ENCODE data around the gene RBPJL.

DNA sequence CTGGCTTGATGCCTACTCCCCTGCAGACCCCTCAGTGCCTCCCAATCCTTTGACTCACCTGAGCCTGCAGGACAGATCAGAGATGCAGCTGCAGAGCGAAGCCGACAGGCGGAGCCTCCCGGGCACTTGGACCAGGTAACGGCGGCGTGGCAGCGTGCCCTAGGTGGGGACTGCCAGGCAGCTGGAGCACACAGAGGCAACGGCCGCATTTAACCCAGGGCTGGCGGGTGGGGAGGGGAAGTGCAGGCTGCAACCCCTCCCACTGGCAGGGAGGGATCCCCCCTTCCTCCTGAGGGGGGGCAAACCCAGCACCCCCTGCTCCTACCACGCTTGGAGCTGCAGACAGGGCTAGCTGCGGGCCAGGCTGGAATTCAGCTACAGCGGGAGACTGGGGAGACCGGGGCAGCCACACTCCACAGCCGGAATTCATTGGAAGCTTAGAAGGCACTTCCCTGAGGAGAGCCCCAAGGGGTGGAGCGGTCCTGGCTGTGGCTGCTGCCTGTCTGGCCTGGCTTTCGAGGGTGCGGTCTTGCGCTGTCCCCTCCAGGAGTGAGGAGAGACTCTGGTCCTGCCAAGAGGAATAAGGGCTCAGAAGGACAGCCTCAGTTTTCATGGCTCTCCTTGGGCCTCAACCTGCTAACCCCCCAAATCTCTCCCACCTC is 1.6 kb downstream of the RBPJL start, which contains the start of gene MATN4:
- TF ChIP-seq USF1 (CRISPR knock-in tag; IDR thresholded peaks at IDR 0.05) (no peak), SP1 (CRISPR knock-in tag; conservative IDR thresholded peaks at IDR 0.05) (no peak), TEAD4 (CRISPR knock-in tag; IDR thresholded peaks at IDR 0.05) (no peak), ZBTB21 (CRISPR knock-in tag; IDR thresholded peaks at IDR 0.05; ENCODE audit: borderline replicate concordance) (no peak), ZNF281 (CRISPR knock-in tag; IDR thresholded peaks at IDR 0.05) (no peak), JUN (CRISPR knock-in tag; IDR thresholded peaks at IDR 0.05) (no peak), ZNF263 (CRISPR knock-in tag; IDR thresholded peaks at IDR 0.05; ENCODE audit: low read depth) (no peak), ATF3 (CRISPR knock-in tag; conservative IDR thresholded peaks at IDR 0.05) (no peak), TEAD1 (CRISPR knock-in tag; IDR thresholded peaks at IDR 0.05) (no peak), ZNF416 (CRISPR knock-in tag; IDR thresholded peaks at IDR 0.05) (no peak)
- TF ChIP-seq, protein P1, sequence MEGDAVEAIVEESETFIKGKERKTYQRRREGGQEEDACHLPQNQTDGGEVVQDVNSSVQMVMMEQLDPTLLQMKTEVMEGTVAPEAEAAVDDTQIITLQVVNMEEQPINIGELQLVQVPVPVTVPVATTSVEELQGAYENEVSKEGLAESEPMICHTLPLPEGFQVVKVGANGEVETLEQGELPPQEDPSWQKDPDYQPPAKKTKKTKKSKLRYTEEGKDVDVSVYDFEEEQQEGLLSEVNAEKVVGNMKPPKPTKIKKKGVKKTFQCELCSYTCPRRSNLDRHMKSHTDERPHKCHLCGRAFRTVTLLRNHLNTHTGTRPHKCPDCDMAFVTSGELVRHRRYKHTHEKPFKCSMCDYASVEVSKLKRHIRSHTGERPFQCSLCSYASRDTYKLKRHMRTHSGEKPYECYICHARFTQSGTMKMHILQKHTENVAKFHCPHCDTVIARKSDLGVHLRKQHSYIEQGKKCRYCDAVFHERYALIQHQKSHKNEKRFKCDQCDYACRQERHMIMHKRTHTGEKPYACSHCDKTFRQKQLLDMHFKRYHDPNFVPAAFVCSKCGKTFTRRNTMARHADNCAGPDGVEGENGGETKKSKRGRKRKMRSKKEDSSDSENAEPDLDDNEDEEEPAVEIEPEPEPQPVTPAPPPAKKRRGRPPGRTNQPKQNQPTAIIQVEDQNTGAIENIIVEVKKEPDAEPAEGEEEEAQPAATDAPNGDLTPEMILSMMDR (IDR thresholded peaks at IDR 0.05): no peak
- TF ChIP-seq, protein P2, sequence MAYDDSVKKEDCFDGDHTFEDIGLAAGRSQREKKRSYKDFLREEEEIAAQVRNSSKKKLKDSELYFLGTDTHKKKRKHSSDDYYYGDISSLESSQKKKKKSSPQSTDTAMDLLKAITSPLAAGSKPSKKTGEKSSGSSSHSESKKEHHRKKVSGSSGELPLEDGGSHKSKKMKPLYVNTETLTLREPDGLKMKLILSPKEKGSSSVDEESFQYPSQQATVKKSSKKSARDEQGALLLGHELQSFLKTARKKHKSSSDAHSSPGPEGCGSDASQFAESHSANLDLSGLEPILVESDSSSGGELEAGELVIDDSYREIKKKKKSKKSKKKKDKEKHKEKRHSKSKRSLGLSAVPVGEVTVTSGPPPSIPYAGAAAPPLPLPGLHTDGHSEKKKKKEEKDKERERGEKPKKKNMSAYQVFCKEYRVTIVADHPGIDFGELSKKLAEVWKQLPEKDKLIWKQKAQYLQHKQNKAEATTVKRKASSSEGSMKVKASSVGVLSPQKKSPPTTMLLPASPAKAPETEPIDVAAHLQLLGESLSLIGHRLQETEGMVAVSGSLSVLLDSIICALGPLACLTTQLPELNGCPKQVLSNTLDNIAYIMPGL (CRISPR knock-in tag; IDR thresholded peaks at IDR 0.05): no peak

Data from WTC11 (cell line).